ENCODE results near the gene LRRC46.

LRRC46 gene

DNA sequence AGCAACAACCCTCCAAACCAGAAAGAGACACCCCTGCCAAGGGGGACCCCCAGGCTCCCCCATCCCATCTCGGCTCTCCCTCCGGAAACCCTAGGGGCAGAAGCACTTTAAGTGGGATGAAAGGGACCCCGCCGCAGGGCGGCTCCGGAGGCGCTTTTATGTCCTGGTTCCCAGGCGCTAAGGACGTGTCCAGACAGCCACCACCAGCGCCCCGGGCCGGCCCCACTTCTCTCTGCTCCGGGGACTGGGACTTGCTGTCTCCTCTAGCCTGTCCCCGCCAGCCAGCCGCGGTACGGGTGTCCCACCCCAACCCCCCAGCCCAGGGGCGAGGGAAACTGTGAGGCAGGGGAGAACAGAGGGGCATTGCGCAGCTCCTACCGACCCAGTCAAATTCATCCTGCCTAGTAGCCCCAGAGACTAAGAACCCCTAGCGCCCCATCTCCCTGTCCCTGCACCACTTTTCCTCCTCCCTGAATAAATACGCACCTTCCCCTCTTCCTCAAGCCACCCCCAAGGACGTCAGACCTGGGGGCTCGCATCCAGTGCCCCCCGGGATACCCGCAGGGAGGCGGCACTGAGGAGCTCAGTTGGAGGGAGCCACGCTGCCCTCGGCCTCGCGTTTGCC is 15.4 kb downstream of the LRRC46 start:
- Histone ChIP-seq H3K4me3 (ENCODE audit: low read length) (peak overlapping the region; percentile 44), H3K36me3 (ENCODE audit: insufficient read depth, low read length) (no peaks in the 10 kb centered on the region), H3K9ac (ENCODE audit: low read depth, low read length) (no peak overlapping the region), H3K27ac (ENCODE audit: low read depth, low read length) (no peak overlapping the region), H3K27me3 (ENCODE audit: insufficient read depth, low read length) (peaks cover 68% of the 10 kb centered on the region), H3K4me1 (ENCODE audit: insufficient read depth, low read length) (peaks cover 9% of the 10 kb centered on the region), H3K9me3 (ENCODE audit: insufficient read depth, low read depth, low read length) (no peaks in the 10 kb centered on the region)
- WGBS, result 43% methylated on average over 31 of the region's 31 CpGs

DNA sequence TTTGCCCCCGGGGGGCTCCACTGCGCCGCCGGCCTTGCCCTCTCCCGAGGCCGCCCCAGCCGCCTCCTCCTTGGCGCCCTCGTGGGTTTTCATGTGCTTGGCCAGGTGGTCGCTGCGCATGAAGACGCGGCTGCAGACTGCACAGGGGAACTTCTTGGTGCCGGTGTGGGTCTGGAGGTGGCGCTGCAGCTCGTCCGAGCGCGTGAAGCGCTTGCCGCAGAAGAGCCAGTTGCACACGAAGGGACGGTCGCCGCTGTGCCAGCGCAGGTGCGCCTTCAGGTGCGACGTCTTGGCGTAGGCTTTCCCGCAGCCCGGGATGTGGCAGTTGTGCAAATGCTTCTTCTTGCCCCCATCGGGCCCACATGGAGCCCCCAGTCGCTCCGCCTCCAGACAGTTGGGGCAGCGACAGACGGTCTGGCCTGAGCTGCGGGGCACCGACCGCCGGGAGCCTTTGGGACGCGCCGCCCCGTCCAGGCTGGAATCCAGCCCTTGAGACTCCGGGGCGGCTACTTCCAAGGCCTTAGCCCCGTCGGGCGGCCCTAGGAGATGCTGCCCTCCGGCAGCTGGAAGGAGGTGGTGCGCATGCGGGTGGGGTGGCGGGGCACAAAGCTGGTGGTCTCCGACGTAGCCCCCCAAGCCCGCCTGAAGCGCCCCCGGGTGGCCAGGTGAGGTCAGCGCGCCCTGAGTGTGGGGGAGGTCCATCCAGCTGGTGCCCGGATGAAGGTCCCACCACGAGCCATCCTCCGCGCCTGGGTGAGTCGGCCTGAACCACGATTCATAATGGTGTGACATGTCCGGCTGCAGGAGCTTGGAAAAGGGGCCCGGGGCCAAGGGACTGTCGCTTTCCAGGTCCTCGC is 16.1 kb downstream of the LRRC46 start:
- WGBS, result 31% methylated on average over 71 of the region's 71 CpGs
- Histone ChIP-seq H3K27ac (ENCODE audit: low read depth, low read length) (no peak overlapping the region), H3K4me3 (ENCODE audit: low read length) (peak overlapping the region; percentile 44), H3K9me3 (ENCODE audit: insufficient read depth, low read depth, low read length) (no peaks in the 10 kb centered on the region), H3K27me3 (ENCODE audit: insufficient read depth, low read length) (peaks cover 75% of the 10 kb centered on the region), H3K9ac (ENCODE audit: low read depth, low read length) (no peak overlapping the region), H3K4me1 (ENCODE audit: insufficient read depth, low read length) (peaks cover 15% of the 10 kb centered on the region), H3K36me3 (ENCODE audit: insufficient read depth, low read length) (no peaks in the 10 kb centered on the region)

DNA sequence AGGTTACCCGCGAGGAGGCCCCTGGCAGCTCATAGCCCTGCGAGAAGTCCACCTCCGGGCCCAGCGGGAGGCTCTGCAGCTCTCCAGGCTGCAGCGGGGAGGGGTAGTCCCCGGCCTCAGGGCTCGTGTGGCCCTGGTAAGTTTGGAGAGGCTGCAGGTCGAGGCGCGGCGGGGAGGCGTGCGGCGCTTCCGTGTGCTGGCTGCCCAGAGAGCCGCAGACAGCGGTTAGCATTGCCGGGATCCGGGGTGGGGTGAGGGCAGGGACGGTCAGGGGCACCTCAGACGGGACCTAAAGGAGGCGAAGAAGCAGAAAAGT is 16.7 kb downstream of the LRRC46 start:
- H3K9me3 ChIP-seq (ENCODE audit: insufficient read depth, low read depth, low read length), result no peaks in the 10 kb centered on the region
- 47% methylated on average over 23 of the region's 23 CpGs for WGBS
- H3K4me3 ChIP-seq (ENCODE audit: low read length), result peak overlapping the region; percentile 44
- H3K27me3 ChIP-seq (ENCODE audit: insufficient read depth, low read length), result peaks cover 81% of the 10 kb centered on the region
- no peaks in the 10 kb centered on the region for H3K36me3 ChIP-seq (ENCODE audit: insufficient read depth, low read length)
- peaks cover 15% of the 10 kb centered on the region for H3K4me1 ChIP-seq (ENCODE audit: insufficient read depth, low read length)
- H3K27ac ChIP-seq (ENCODE audit: low read depth, low read length), result no peak overlapping the region
- H3K9ac ChIP-seq (ENCODE audit: low read depth, low read length), result no peak overlapping the region

DNA sequence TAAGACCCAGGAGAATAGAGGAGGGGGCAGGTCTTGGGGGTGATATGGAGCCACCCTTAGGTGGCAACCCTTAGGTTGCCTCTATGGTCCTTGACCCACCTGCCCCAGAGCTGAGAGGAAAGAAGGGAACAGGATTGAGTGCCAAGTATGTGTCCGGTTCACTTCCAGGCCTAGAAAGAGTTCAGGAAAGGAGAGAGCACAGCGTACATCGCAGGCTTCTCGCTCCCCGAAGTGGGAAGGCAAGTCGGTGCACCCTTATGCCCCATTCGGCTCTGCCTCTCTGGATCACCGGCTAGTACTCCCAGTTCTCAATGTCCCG is 18.9 kb downstream of the LRRC46 start:
- H3K27me3 ChIP-seq (ENCODE audit: insufficient read depth, low read length), result peaks cover 98% of the 10 kb centered on the region
- no peaks in the 10 kb centered on the region for H3K9me3 ChIP-seq (ENCODE audit: insufficient read depth, low read depth, low read length)
- peak overlapping the region; percentile 64 for H3K9ac ChIP-seq (ENCODE audit: low read depth, low read length)
- no peaks in the 10 kb centered on the region for H3K36me3 ChIP-seq (ENCODE audit: insufficient read depth, low read length)
- H3K4me3 ChIP-seq (ENCODE audit: low read length), result peak overlapping the region; percentile 58
- peaks cover 6% of the 10 kb centered on the region for H3K4me1 ChIP-seq (ENCODE audit: insufficient read depth, low read length)
- 17% methylated on average over 9 of the region's 9 CpGs for WGBS
- no peak overlapping the region for H3K27ac ChIP-seq (ENCODE audit: low read depth, low read length)

DNA sequence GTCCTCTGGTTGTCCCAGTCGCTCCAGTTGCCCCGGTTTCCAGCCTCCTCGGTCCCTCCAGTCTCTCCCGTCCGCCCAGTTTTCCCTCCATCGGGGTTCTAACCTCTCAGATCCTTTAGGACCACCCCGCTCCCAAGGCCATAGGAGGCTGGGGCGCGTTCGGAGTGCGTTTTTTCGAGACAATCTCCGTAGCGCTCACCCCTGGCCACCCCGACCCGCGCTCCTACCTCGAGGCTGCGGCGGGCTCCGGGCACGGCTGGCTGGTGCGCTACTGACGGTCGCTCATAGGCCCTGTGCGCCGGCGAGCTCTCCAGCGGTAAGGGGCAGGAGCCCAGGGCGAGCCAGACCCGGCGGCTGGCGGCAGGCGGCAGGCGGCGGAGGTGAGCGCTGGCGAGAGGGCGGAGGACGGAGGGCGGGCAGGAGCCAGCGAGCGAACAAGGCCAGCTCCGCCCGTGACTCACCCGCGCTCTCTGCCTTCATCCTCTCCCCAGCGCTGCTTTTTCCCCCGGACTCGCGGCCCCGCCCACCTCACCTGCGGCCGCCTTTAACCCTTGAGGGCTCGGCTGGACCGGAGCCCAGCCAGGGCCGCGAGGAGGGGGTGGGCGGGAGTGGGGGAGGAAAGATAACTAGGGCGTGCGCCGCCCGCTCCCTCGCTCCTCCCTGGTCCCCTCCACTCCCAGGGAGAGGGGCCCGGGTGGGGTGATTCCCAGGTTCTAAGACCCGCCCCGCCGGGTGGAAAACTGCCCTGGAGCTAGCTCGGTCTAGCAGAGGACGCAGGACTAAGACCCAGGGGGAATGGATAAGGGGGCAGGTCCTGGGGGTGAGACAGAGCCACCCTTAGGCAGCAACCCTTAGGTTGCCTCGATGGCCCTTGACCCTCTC is 19.5 kb downstream of the LRRC46 start, which contains the start of gene SP6:
Gene SP6 (minus strand): TSS at position 472 of the 882 bp plus-strand sequence. CDS start 2,734 bp downstream, outside the sequence.
- no peak within 1 kb of the TSS for H3K27ac ChIP-seq (ENCODE audit: low read depth, low read length)

DNA sequence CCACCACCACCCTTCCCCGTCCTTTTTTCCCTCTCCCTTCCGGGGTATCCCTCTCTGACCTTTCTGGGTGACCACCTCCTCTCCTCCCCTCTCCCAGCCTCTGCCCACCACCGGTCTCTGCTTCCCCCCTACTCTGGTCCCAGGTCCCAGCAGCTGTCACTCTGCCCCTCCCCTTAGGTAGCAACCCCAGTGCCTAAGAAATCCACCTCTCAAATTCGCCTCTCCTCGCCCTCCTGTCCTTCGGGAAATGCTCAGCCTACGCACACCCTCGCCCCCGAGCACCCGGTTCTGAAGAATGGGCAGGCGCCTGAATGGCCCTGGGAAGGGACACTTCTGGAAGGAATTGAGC is 20.3 kb downstream of the LRRC46 start:
- Histone ChIP-seq H3K27ac (ENCODE audit: low read depth, low read length) (no peak overlapping the region), H3K9ac (ENCODE audit: low read depth, low read length) (no peak overlapping the region), H3K36me3 (ENCODE audit: insufficient read depth, low read length) (no peaks in the 10 kb centered on the region), H3K4me1 (ENCODE audit: insufficient read depth, low read length) (peaks cover 15% of the 10 kb centered on the region), H3K4me3 (ENCODE audit: low read length) (peak overlapping the region; percentile 58), H3K27me3 (ENCODE audit: insufficient read depth, low read length) (peaks cover 98% of the 10 kb centered on the region), H3K9me3 (ENCODE audit: insufficient read depth, low read depth, low read length) (no peaks in the 10 kb centered on the region)
- WGBS, result 3% methylated on average over 11 of the region's 11 CpGs

More for the DNA sequence above, 19.5 kb downstream of the LRRC46 start, which contains the start of gene SP6:
- peak within 1 kb of the TSS; percentile 64 for H3K9ac ChIP-seq (ENCODE audit: low read depth, low read length)
- H3K9me3 ChIP-seq (ENCODE audit: insufficient read depth, low read depth, low read length), result no peaks in the 10 kb centered on the region
- H3K4me1 ChIP-seq (ENCODE audit: insufficient read depth, low read length), result peaks cover 10% of the 10 kb centered on the region
- H3K36me3 ChIP-seq (ENCODE audit: insufficient read depth, low read length), result no peaks in the 10 kb centered on the region
- under 1% methylated on average over 62 of the region's 71 CpGs for WGBS
- H3K27me3 ChIP-seq (ENCODE audit: insufficient read depth, low read length), result peaks cover 98% of the 10 kb centered on the region
- H3K4me3 ChIP-seq (ENCODE audit: low read length), result peak within 1 kb of the TSS; percentile 58

DNA sequence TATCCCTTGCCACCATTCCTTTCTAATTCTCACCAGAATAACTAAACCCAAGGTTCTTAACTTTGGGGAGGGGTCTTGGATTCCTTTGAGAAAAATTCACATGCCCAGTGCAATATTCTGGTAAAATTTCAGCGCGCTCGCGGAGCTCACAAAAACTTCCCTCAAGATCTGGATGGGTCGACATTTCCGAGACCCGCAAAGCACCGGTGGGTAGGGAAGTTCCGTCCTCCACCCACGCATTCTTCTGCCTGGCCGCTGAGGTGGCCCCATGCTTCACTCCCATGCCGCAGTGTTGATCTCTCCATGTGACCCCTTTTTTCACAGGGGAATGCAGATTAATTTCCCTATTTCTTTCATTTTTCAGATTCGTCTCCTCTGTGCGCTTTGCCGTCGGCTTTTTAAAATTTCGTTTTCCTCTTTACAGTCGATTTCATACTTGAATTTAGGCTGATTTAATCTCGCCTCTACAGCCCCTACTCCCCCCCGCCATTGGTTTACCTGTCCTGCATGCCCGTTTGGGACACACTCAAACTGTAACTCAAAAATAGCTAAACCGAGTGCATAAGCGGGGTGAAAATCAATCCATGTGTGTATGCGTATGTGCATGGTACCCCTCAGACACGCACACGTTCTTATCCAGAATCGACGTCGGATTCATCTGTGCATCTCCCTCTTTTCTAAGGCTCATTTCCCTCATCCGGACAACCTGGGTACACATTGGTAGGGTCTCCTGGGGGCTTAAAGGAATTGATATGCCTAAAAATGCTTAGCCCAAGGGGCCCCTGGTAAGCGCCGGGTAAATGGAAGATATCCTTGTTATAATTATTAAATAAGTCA is 20.9 kb downstream of the LRRC46 start:
- WGBS, result 48% methylated on average over 32 of the region's 32 CpGs
- Histone ChIP-seq H3K4me3 (ENCODE audit: low read length) (peak overlapping the region; percentile 58), H3K9me3 (ENCODE audit: insufficient read depth, low read depth, low read length) (no peaks in the 10 kb centered on the region), H3K4me1 (ENCODE audit: insufficient read depth, low read length) (peaks cover 15% of the 10 kb centered on the region), H3K36me3 (ENCODE audit: insufficient read depth, low read length) (no peaks in the 10 kb centered on the region), H3K9ac (ENCODE audit: low read depth, low read length) (no peak overlapping the region), H3K27ac (ENCODE audit: low read depth, low read length) (no peak overlapping the region), H3K27me3 (ENCODE audit: insufficient read depth, low read length) (peaks cover 96% of the 10 kb centered on the region)

DNA sequence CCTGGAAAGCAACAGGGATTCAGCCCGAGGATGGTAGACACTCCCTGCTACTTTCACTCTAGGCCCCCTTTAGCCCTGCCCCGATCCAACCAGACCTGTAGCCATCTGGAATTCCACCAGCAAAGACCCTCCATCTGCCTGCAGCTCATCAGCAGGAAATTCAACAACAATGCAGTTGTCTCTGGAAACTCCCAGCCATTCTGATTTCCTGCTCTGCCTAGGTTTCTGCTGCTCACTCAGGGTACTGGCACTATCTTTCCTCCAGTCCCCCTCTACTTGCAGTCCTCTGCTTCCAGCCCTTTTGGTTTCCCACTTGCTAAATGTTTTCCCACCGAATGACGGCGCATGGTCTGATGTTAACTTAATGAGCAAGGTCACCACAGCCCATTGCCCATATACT is 22.1 kb downstream of the LRRC46 start:
- H3K4me1 ChIP-seq (ENCODE audit: insufficient read depth, low read length), result peaks cover 20% of the 10 kb centered on the region; the same call in 1 of the 2 replicates
- H3K4me3 ChIP-seq (ENCODE audit: low read length), result no peak overlapping the region
- peaks cover 83% of the 10 kb centered on the region for H3K27me3 ChIP-seq (ENCODE audit: insufficient read depth, low read length)
- H3K36me3 ChIP-seq (ENCODE audit: insufficient read depth, low read length), result no peaks in the 10 kb centered on the region
- no peak overlapping the region for H3K9ac ChIP-seq (ENCODE audit: low read depth, low read length)
- H3K9me3 ChIP-seq (ENCODE audit: insufficient read depth, low read depth, low read length), result no peaks in the 10 kb centered on the region
- WGBS, result 67% methylated on average over 5 of the region's 5 CpGs
- H3K27ac ChIP-seq (ENCODE audit: low read depth, low read length), result no peak overlapping the region

DNA sequence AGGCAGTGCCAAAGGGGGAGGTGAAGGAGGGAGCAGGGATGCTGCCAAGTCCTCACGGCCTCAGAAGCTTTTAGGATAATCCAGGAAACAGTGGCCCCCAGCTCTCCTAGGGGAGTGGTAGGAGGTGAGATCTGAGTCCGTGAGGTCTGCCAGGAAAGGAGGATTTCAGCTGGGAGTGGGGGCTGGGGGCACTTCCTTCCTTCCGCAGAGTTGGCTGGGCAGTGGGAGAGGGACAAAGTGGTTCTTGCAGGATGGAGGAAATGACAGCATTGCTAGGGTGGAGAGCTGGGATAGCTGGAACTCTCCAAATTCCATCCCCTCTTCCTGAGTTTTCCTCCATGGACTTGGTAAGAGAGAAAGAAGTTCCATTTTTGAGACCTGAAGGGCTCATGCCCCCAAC is 24.3 kb downstream of the LRRC46 start:
- Histone ChIP-seq H3K9ac (ENCODE audit: low read depth, low read length) (no peak overlapping the region), H3K27me3 (ENCODE audit: insufficient read depth, low read length) (peaks cover 68% of the 10 kb centered on the region), H3K27ac (ENCODE audit: low read depth, low read length) (no peak overlapping the region), H3K4me1 (ENCODE audit: insufficient read depth, low read length) (peaks cover 20% of the 10 kb centered on the region; the same call in 1 of the 2 replicates), H3K9me3 (ENCODE audit: insufficient read depth, low read depth, low read length) (no peaks in the 10 kb centered on the region), H3K36me3 (ENCODE audit: insufficient read depth, low read length) (no peaks in the 10 kb centered on the region), H3K4me3 (ENCODE audit: low read length) (no peak overlapping the region)
- WGBS, result 52% methylated on average over 3 of the region's 3 CpGs

DNA sequence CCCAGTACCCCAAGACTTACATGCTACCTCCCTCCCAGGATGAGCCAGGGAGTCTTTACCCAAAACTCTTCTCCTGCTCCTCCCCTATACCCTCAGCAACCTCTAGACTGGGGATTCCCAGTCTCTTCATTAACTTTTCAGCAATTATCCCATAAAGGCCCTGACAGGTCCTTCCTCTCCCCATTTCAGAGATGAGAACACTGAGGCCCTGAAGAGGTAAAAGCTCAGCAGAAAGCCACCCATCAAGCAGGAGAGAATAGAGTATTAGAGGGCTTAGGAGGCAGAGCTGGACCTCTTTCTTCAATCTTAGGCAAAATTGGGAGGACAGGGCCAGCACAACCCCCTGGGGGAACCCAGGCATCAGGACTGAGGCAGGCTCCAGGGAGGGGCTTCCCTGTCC is 25.4 kb downstream of the LRRC46 start:
- Histone ChIP-seq H3K27ac (ENCODE audit: low read depth, low read length) (no peak overlapping the region), H3K4me1 (ENCODE audit: insufficient read depth, low read length) (peaks cover 20% of the 10 kb centered on the region; the same call in 1 of the 2 replicates), H3K36me3 (ENCODE audit: insufficient read depth, low read length) (no peaks in the 10 kb centered on the region), H3K27me3 (ENCODE audit: insufficient read depth, low read length) (peaks cover 61% of the 10 kb centered on the region), H3K9me3 (ENCODE audit: insufficient read depth, low read depth, low read length) (no peaks in the 10 kb centered on the region), H3K4me3 (ENCODE audit: low read length) (no peak overlapping the region), H3K9ac (ENCODE audit: low read depth, low read length) (no peak overlapping the region)
